COLO829 (cell line): ENCODE measurements around the gene ASB16.
"Not testable (repeated sequence)": the region's sequence is repeated elsewhere in the genome, so short reads cannot be mapped to it uniquely, and the experiment has no call there.

Source experiments
- DNase-seq: peaks from one replicate; pipeline ENCODE4 v3.0.0; 2012; ENCODE audit warnings: low spot score

Gene ASB16

GRCh38 chr17:44170499-44171201 lies at the start of gene ASB16:
ASB16 (plus strand) TSS chr17:44170704; CDS start chr17:44170790, 86 bp downstream.
- DNase-seq: no peak

GRCh38 chr17:44120851-44121605 lies 49.5 kb upstream of the ASB16 start:
- no peak for DNase-seq

- DNase-seq: no peak
These were observed 48.3 kb upstream of the ASB16 start for GRCh38 chr17:44121997-44122815.

- no peak for DNase-seq
These were observed 47.6 kb upstream of the ASB16 start for GRCh38 chr17:44122816-44123355.

- DNase-seq: peak; percentile 90
These were observed 47.0 kb upstream of the ASB16 start, which contains the start of gene HDAC5 for GRCh38 chr17:44123356-44124117. HDAC5 (minus strand) TSS chr17:44123641; CDS start chr17:44117515, 6,126 bp downstream.

- no peak for DNase-seq
These were observed 46.4 kb upstream of the ASB16 start for GRCh38 chr17:44124118-44124438.

- no peak for DNase-seq
These were observed 42.1 kb upstream of the ASB16 start for GRCh38 chr17:44128383-44128782.

GRCh38 chr17:44130693-44131349 lies 39.7 kb upstream of the ASB16 start:
- DNase-seq: no peak

- DNase-seq: not testable (repeated sequence)
These were observed 39.1 kb upstream of the ASB16 start for GRCh38 chr17:44131372-44131771.

GRCh38 chr17:44132275-44132821 lies 38.2 kb upstream of the ASB16 start:
- peak; percentile 33 for DNase-seq

GRCh38 chr17:44133918-44134476 lies 36.5 kb upstream of the ASB16 start:
- no peak for DNase-seq

- no peak for DNase-seq
These were observed 35.5 kb upstream of the ASB16 start for GRCh38 chr17:44134752-44135568.

- peak; percentile 94 for DNase-seq
These were observed 32.4 kb upstream of the ASB16 start for GRCh38 chr17:44137891-44138709.

- not testable (repeated sequence) for DNase-seq
These were observed 26.6 kb upstream of the ASB16 start for GRCh38 chr17:44143921-44144320.

- no peak for DNase-seq
These were observed 25.4 kb upstream of the ASB16 start for GRCh38 chr17:44144966-44145739.

GRCh38 chr17:44146375-44147346 lies 23.8 kb upstream of the ASB16 start:
- no peak for DNase-seq

- DNase-seq: no peak
These were observed 22.7 kb upstream of the ASB16 start for GRCh38 chr17:44147812-44148211.
